ENCODE data around the gene CCDC178.
"Not testable (repeated sequence)": the region's sequence is repeated elsewhere in the genome, so short reads cannot be mapped to it uniquely, and the experiment has no call there.

CCDC178 gene

DNA sequence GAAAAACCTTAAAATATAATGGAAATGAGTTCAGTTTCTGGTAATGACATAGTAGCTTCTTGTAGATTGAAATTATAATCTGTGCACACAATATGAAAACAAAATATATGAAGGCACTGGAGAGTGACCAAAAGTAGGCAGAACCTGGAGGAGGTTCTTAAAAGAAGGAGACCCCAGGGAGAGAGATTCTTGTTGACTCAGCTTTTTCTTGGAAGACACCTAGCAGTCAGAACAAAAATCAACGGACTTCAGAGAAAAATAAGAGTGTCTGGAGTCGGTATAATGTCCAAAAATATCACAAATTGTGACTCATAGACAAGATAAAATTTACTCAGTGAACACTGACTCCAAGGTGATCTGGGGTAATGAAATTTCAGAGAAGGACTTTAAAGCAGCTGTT, 286.5 kb downstream of the CCDC178 start:
- H3K27ac ChIP-seq: no peak overlapping the region
- TF ChIP-seq, protein P1, sequence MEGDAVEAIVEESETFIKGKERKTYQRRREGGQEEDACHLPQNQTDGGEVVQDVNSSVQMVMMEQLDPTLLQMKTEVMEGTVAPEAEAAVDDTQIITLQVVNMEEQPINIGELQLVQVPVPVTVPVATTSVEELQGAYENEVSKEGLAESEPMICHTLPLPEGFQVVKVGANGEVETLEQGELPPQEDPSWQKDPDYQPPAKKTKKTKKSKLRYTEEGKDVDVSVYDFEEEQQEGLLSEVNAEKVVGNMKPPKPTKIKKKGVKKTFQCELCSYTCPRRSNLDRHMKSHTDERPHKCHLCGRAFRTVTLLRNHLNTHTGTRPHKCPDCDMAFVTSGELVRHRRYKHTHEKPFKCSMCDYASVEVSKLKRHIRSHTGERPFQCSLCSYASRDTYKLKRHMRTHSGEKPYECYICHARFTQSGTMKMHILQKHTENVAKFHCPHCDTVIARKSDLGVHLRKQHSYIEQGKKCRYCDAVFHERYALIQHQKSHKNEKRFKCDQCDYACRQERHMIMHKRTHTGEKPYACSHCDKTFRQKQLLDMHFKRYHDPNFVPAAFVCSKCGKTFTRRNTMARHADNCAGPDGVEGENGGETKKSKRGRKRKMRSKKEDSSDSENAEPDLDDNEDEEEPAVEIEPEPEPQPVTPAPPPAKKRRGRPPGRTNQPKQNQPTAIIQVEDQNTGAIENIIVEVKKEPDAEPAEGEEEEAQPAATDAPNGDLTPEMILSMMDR (conservative IDR thresholded peaks at IDR 0.05): no peak
- TF ChIP-seq ZFX (IDR thresholded peaks at IDR 0.05): no peak

DNA sequence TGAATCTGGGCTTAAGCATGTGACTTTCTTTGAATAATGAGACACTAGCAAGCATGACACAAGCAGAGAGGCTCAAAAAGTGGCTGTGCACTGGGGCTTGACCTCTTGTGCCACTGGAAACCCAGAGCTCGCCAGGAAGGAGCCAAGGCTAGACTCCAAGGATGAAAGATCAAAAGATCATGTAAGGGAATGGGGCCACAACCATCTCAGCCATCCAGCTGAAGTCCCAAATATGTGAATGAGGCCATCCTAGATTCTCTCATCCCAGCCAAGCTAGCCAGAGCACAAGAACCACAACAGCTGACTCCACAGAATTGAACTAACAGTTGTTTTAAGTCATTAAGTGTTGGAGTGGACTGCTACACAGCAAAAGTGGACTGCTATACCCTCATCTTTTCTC, 288.1 kb downstream of the CCDC178 start:
- H3K27ac ChIP-seq: no peak overlapping the region
- TF ChIP-seq, protein P1 (conservative IDR thresholded peaks at IDR 0.05): no peak
- no peak for TF ChIP-seq ZFX (IDR thresholded peaks at IDR 0.05)

DNA sequence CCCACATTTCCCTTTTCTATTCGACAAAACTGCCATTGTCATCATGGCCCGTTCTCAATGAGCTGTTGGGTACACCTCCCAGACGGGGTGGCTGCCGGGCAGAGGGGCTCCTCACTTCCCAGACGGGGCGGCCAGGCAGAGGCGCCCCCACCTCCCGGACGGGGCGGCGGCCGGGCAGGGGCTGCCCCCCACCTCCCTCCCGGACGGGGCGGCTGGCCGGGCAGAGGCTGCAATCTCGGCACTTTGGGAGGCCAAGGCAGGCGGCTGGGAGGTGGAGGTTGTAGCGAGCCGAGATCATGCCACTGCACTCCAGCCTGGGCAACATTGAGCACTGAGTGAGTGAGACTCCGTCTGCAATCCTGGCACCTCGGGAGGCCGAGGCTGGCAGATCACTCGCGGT, 292.7 kb downstream of the CCDC178 start:
- H3K27ac ChIP-seq: not testable (repeated sequence)

DNA sequence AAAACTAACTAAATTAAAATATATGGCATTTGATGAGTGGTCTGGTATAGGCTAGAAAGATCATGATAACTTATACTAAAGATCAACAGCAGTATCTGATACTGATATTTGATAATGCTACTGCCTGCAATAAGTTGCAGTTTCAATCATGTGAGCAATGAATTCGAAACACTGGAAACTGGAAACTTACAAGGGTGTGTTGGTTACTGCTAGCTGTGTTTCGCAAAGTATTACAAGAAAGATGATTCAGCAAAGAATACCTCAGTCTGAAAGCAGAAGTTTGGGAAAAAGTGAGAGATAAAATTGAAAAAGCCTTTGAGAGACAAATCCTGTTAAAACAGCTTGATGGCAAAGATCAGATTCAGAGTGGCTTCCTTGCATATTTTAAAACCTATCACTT, 294.5 kb downstream of the CCDC178 start:
- H3K27ac ChIP-seq: no peak overlapping the region
- TF ChIP-seq, protein P1 (conservative IDR thresholded peaks at IDR 0.05): no peak
- TF ChIP-seq ZFX (IDR thresholded peaks at IDR 0.05): no peak

DNA sequence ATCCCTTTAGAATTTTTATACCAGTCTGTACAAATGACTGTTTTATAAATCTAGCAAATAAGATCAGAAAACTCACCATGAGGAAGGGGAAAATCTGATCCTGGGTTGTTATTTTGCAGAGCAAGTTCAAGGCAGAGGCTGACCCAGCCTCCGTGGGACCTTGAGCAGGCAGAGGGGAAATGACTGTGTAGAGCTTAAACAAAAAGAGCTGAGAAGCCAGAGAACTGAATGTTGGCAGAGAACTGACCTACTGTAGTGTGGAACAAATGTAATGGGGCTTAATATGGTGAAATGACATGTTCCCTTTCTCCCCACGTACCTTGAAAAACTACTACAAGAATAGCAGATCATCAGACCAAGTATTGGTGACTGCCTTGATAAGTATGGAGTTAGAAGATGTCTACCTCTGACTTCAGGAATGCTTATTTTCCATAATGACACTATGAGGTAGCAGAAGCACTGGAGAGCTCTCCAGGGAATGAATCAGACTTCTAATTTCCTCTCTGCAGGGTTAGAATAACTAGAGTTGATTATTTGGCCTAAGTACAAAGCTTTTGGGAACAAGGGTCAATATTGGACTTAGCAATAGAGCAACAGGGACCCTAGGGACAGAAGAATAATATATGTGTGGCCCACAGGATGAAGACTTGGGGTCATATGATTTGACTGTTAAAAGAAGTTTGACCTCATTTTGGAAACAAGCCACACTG, 304.4 kb downstream of the CCDC178 start:
- TF ChIP-seq, protein P1 (conservative IDR thresholded peaks at IDR 0.05): no peak
- no peak for TF ChIP-seq ZFX (IDR thresholded peaks at IDR 0.05)
- H3K27ac ChIP-seq: no peak overlapping the region

DNA sequence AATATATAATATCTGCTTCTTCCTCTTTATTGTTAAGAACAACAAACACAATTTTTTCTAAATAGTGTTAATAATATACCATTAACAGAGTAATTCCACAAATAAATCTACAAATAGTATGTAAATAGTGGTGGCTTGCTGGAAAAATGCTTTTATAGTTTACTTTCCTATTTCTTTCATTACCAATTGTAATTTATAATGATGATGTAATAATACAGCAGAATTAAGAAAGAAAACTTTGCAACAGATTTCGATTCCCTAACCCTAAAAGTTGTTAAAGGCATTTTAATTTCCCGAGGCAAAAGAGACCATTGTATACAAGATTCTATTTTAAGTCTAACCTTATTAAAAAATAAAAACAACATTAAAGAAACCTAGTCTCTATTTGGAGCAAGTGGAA, 307.9 kb downstream of the CCDC178 start:
- TF ChIP-seq, protein P1 (conservative IDR thresholded peaks at IDR 0.05): no peak
- no peak for TF ChIP-seq ZFX (IDR thresholded peaks at IDR 0.05)
- no peak overlapping the region for H3K27ac ChIP-seq

DNA sequence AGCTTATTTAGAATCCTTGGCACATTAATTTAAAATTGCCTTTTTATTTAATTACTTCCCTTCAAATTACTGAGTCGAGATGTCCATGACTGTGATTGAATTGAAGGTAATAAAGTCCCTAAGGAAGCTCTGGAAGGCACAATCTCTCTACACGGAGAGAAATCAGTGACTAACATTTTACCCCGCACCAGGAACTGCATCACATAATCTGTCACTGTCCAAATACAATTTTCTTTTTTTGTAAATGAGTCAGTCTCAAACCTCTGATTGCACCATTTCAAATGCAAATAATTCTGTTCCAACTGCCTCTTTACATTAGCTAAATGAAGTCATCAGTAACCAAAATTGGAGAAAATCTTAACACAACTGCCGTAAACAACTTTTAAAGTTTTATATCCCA, 311.9 kb downstream of the CCDC178 start:
- H3K27ac ChIP-seq: no peak overlapping the region
- TF ChIP-seq, protein P1 (conservative IDR thresholded peaks at IDR 0.05): no peak

DNA sequence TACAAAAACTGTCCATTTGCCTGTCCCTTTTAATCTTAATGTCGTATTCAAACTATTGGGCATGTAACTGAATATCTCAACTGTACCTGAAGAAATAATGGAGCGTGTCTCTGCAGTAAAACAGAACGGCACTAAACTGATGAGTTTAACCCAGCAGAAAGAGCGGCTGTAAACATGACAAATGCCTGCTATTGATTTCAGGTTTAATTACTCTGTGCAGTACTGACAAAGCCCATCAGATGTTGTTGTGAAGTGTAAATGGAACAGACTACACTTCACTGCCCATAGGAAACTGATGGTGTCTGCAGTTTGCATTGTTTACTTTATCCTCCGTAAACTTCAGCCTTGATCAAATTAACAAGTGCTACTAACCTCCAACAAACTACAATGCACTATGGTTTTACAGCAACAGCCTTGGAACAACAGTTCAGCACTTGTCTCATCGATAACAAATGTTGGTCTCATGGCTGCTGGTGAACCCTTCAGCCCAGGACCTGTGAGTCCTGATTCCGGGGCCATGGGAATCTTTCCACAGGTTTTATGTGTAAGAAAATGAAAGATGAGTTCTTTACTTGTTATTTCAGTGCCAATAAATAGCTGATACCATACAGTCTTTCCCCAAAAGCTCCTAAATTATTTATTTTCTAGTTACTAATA, 316.5 kb downstream of the CCDC178 start:
- TF ChIP-seq, protein P1 (conservative IDR thresholded peaks at IDR 0.05): no peak

More for the DNA sequence above, 316.5 kb downstream of the CCDC178 start:
- H3K27ac ChIP-seq: no peak overlapping the region
